ENCODE data around the gene FNIP1.
A peak's percentile ranks its signal among the peaks of the same experiment; 100 is the strongest.
"Not testable (repeated sequence)": the region's sequence is repeated elsewhere in the genome, so short reads cannot be mapped to it uniquely, and the experiment has no call there.

The FNIP1 gene

DNA sequence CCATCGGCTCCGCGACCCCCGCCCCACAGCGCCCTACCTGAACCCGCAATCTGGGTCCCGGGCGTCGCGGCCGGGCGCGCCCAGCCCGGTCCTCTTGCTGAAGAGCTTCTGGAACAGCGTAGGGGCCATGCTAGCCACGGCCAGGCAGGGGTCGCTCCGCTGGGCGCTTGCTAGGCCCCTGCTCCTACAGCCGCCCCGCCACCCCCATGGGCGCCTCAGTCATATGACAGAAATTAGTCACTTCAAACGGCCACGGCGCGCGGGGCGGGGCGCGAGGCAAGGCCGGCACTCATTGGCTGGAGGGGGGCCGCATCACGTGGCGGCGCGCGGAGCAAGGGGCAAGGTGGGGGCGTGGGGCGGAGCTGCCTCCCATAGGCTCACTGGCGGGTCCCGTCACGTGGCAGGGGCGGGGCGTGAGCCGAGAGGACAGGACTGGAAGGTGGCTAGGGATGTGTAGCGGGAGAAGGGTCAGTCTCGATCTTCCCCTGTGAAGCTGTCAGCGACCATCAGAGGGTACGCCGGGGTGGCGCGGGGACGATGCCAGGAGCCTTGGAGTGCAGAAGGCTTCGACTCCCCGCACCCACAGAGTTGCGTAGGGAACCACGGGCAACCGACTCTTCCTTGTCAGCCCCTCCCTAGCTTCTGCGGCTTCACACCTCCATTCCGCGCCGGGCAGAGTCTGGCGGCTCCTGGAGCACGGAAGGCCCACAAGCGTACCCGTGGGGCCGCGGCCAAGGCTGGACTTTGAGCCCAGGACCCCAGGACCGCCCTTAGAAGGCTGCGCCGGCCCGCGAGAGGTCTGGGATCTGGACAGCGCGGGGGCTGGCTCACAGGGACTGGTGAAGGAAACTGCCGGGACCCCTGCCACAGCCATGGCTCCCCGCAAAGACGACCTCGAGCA lies at the start of gene FNIP1:
TSS of gene FNIP1 (minus strand) at position 225 of the 901 bp plus-strand sequence. CDS start at position 129, 96 bp downstream.
- peak; percentile 97 for DNase-seq

DNA sequence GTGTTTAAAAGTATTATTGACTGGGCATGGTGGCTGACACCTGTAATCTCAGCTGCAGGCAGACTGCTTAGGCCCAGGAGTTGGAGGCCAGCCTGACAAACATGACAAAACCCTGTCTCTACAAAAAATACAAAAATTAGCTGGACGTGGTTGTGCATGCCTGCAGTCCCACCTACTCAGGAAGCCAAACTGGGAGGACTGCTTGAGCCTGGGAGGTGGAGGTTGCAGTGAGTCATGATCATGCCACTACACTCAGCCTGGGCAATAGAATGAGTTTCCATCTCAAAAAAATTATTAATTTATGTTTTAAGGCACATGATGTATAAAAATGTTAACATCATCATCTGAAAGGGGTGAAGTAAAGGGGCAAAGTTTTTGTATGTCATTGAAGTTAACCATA lies 49.7 kb upstream of the FNIP1 start:
- no peak for DNase-seq

DNA sequence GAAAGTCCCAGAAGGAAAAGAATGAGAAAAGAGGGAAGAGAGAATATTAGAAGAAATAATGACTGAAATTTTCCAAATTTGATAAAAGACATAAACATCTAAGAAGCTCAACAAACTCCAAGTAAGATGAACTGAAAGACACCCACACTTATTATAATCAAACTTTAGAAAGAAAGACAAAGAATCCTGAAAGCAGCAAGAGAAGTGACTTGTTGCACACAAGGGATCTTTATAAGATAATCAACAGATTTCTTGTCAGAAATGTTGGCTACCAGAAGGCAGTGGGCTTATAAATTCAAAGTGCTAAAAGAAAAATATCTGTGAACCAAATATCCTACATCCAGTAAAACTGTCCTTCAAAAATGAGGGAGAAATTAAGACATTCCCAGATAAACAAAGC lies 49.0 kb upstream of the FNIP1 start:
- no peak for DNase-seq

DNA sequence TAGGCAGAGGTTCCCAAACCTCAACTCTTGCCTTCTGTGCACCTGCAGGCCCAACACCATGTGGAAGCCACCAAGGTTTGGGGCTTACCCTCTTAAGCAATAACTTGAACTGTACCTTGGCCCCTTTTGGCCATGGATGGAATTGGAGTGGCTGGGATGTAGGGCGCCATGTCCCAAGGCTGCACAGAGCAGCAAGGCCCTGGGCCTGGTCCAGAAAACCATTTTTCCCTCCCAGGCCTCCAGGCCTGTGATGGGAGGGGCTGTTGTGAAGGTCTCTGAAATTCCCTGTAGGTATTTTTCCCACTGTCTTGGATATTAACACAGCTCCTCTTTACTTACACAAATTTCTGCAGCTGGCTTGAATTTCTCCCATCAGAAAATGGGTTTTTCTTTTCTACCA lies 46.2 kb upstream of the FNIP1 start:
- DNase-seq, result not testable (repeated sequence)

DNA sequence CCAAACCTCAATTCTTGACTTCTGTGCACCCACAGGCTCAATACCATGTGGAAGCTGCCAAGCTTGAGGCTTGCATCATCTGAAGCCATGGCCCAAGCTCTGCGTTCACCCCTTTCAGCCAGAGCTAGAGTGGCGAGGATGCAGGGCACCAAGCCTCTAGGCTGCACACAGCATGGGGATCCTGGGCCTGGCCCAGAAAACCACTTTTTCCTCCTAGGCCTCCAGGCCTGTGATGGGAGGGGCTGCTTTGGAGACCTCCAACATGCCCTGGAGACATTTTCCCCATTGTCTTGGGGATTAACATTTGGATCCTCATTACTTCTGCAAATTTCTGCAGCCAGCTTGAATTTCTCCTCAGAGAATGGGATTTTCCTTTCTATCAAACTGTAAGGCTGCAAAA lies 35.9 kb upstream of the FNIP1 start:
- not testable (repeated sequence) for DNase-seq

DNA sequence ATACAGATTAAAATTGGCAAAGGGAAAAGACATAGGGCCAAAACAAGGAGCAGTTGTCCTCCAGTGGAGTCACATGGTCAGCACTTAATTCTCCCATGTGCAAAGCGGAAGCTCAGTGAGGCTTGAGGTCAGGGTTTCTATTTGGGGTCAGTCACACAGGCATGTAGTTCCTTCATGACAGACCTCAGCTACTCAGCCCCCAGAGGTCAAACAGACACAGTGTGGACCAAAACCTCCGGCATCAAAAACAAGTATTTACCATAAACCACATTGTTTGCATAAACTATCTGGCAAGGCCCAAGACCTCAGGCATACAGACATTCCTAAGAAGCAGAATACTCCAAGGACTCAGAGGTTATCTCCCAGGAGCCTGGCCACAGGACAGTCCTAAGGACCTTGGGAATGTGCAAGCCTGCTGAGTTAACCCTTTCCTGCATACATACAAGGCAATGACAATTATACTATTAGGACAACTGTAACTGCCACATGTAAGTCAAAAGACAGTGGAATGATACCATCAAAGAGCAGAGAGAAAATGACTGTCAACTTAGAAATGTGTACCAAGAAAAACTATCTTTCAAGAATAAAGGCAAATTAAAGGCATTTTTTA lies 28.7 kb upstream of the FNIP1 start:
- DNase-seq, result no peak

DNA sequence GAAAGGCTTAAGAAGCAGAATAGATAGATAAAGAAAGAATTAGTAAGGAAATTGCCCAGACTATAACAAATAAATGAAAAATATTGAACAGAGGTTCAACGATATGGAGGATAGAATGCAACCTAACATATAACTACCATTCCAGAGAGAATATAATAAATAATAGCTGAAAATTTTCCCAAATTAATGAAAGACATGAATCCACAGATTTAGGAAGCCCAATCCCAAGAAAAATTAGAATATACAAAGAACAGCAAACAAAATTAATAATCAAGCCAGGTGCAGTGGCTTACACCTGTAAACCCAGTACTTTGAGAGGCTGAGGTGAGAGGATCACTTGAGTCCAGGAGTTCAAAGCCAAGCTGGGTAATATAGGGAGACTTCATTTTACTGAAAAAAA lies 27.8 kb upstream of the FNIP1 start:
- no peak for DNase-seq

DNA sequence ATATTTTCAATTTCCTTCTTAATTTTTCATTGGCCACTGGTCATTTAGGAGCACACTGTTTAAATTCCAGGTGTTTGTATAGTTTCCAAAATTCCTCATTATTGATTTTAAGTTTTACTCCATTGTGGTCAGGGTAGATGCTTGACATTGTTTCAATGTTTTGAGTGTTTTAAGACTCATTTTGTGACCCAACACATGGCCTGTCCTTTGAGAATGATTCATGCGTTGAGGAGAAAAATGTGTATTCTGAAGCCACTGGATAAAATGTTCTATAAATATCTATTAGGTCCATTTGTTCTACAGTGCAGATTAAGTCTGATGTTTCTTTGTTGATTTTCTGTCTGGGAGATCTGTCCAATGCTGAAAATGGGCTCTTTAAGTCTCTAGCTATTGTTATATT lies 24.4 kb upstream of the FNIP1 start:
- DNase-seq, result no peak

DNA sequence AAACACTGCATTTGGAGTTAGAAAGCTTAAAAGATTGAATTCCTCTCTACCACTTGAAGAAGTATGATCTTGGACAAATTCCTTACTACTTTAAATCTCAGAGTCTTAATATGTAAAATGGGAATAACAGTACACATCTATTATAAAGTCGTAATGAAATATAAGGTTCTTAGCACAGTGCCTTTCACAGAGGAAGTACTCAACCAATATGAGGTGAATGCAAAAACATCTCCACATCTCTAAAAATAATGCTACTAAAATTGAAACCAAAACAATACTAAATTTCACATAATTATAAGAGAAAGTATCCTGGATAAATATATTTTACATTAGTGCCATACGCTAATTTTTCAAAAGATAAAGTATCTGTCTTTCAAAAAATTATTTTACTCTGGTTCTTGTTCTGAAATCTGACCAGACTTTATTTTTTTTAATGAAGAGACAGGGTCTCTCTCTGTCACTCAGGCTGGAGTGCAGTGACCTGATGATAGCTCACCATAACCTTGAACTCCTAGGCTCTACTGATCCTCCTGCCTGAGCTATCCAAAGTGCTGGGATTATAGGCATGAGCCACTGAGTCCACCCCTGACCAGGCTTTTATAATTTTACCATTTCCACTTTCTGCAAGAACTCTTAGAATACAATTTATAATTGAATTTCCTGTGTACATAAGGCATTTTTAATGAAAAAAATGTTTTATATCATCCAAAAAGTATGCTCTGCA lies 21.3 kb upstream of the FNIP1 start:
- DNase-seq, result no peak

DNA sequence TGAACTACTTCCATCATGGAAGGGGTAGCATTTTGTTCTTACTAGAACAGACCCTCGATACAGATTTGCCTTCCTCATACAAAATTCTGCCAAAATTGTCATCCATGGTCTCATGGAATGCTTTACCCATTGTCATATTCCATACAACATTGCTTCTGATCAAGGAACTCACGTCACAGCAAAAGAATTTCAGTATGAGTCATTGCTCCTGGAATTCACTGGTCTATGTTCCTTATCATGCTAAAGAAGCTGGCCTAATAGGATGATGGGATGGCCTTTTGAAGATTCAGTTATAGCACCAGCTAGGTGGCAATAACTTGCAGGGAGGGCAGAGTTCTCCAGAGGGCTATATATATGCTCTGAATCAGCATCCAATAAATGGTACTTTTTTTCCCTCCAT lies 18.2 kb upstream of the FNIP1 start:
- no peak for DNase-seq

DNA sequence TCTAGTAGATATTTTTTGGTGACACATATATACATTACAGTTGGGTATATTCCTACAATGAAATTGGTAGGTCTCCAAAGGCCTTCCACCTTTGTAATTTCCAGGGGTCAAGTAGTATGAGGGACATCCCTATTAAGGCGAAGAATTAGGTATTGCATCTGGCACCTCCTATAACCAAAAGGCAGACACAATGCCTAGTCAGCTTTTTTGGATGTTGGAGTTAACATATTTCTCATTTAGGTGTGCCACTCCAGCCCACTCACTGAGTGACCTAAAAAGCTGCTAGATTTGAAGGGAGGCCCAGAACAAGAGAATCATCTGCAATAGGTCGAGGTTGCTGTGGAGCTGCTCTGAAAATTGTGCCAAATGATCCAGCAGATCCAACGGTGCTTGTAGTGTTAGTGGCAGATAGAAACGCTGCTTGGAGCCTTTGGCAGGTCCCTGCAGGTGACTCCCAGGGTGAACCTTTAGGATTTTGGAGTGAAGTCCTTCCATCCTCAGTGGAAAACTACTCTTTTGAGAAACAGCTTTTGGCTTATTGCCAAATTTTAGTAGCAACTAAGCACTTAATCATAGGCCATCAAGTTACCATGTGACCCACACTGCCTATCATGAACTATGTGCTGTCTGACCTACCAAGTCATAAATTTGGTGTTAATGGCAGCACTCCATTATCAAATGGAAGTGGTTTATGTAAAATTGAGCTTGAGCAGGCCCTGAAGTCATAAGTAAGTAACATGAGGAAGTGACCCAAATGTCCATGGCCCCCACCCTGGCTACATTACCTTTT lies 15.7 kb upstream of the FNIP1 start:
- DNase-seq, result no peak

DNA sequence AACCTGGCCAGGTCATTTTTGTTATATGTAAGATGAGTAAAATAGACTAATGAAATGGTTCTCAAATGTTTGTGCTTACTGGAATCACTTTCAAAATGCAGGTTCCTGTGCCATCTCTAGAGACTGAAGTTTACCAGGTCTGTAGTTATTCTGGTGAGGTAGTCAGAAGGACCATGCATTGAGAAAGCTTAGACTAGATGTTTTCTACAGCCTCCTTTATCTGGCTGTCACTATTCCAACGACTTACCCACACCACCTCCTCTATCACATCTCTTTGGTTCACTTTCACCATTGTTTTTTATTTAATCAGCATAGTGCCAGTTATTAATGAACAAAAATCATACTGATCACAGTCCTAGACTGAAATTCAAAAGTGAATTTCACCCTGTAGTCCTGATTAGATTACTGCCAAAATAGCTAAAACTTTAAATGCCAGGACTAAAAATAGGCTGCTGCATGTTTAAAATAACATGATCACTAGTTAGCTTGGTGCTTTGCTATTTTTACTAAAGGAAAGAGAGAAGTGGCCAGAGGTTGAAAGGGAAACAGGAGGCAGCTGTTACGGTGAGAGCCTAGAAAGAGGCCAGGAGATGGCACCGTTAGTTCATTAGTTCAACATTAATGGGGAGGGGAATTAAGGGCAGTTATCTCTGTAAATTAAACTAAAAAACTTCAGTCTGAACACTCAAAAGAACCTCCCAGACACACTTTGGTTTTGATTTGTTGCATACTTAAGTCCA lies 13.9 kb upstream of the FNIP1 start:
- peak; percentile 33 for DNase-seq

DNA sequence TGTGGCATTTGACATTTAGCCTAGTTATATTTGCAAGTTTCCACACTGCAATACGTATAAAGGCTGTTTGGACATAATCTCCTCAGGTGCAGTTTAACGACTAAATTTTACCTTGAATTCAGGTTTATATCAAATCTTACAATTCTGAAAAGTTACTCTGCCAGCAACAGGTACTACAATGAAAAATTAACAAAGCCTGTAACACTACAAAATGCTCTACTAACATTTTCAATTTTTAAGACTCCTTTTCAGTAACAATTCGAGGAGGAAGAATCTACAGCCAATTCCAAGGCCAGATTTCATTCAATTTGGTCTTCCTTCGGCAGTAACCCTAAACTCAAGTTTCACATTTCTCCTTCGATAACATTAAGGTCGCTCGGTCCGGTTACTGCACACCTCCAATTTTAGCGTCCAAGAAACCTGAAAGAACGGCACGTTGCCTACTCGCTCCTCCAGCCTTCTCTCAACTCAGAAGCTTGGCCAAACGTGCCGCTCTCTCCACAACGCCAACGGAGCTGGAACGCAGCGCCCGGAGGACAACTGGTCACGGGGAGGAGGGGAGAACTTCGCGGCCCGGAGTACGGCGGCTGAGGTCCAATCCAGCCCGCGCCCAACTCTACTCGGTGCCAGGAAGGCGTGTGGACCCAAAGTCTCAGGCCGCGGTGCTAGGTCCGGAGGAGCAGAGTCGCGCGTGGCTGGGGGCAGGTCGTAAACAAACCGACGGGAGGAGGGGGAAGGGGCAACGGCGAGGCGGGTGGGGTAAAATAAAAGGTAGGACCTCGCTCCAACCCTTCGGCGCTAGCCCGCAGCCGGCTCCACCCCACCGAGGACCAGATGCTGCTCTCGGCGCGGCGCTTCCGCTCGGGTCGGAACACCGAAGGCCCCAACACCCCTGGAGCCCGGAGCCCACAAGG lies 681 bp downstream of the FNIP1 start:
- no peak for DNase-seq

DNA sequence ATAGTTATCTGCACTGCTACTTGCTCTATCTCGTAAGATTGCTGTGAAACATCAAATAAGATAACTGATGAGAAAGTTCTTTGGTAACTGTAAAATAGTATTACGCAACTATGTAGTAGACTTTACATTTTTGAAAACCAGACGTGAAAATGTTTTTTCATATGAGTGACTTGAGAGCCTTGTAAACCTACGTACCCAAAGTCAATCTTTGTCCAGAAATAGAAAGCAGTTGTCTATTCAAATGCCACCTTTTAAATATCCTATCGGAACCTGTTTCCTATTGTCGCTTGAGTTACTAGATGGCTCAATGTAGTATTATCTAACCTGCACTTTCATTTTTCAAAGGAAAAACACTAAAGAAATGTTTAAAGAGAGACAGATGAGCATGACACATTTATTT lies 1.6 kb downstream of the FNIP1 start:
- no peak for DNase-seq

DNA sequence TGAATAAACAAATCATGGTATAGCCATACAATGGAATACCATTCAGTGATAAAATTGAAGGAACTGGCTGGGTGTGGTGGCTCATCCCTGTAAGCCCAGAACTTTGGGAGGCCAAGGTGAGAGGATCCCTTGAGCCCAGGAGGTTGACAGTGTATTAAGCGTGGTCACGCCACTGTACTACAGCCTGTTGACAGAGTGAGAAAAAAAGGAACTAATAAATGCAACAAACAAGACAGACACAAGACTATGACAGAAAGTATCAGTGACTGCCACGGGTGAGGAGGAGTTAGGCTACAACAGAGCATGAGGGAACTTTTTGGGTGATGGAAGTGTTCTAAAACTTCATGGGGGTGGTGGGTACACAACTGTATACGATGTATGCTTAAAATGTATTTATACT lies 2.2 kb downstream of the FNIP1 start:
- DNase-seq, result peak; percentile 4

DNA sequence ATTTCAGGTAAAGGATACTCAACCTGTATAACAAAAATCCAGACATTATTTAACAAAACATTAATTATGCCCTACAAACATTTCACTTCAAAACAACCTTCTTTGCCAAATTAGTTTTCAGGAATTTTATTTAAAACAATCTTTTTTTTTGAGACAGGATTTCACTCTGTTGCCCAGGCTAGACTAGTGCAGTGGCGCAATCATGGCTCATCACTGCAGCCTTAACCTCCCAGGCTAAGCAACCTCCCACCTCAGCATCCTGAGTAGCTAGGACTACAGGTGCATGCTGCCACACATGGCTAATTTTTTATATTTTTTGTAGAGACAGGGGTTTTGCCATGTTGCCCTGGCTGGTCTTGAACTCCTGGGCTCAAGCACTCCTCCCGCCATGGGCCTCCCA lies 3.9 kb downstream of the FNIP1 start:
- DNase-seq, result no peak

DNA sequence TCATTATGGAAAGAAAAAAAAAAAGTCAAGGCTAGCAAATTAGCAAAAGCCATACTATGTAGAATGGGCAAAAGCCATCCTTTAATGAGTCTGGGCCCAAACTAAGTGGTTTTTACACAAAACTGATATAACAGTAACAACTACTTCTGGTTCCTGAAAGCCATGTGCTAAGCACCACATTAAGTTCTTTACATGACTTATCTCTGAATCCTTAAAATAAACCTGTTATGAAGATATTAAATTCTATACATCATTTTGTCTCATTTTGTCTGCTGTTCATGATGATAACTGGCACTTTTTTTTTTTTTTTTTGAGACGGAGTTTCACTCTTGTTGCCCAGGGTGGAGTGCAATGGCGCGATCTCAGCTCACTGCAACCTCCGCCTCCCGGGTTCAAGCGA lies 5.0 kb downstream of the FNIP1 start:
- DNase-seq, result no peak

DNA sequence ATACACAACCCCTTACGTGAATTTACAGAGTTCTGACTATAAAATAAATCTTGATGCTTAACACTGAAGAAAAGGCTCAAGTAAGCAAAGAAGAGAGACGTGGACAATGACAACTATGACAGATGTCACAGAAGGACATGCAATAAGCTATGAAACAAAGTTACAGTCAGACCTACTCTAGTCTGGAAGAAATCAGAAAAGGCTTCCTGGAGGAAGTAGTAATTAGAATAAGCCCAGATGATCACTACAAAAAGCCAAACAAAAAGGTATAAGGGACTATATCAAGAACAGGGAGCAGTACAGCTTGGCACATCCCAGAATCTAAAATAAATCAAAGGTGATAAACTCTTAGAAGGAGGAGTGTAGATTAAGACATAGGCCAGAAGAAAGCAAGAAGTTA lies 6.3 kb downstream of the FNIP1 start:
- DNase-seq, result no peak

DNA sequence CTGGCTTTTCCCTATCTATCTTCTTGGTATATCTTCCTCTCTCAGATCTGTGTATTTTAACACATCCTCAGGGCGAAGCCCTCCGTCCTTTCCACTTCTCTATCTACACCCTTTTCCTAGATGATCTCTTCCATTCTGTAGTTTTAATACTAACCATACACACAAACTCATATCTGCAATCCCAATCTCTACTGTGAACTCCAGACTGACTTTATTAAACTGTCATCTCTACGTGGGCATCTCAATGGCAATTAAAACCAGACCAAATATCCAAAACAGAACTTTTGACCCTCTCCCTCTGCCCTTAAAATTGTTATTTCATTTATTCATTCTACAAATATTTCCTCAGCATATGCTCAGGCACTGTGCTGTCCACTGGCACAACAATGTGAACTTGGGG lies 7.1 kb downstream of the FNIP1 start:
- DNase-seq, result no peak

DNA sequence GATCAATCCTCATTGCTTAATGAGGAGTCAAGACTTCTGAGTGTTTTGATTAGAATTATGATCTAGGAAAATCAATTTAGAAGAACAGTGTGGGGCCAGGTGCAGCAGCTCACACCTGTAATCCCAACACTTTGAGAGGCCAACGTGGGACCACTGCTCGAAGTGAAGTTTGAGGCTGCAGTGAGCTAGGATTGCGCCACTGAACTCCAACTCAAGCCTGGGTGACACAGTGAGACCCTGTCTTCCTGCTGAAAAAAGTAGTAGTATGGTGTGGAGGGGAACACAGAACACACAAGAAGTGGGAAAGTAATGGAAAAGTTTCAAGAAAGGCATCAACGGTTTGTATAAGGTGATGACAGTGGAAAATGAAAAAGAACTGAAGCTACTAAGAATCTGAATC lies 9.1 kb downstream of the FNIP1 start:
- no peak for DNase-seq

Data from CD4-positive, alpha-beta T cell treated with Interleukin-10 for 1 hour (primary cell).